Fibroblast of skin of scalp (primary cell): ENCODE data around the gene NETO1.
A peak's percentile ranks its signal among the peaks of the same experiment; 100 is the strongest.

Experiments
- DNase-seq: peaks from one replicate; pipeline ENCODE4 v3.0.0-alpha.2; 2013

The NETO1 gene

DNA sequence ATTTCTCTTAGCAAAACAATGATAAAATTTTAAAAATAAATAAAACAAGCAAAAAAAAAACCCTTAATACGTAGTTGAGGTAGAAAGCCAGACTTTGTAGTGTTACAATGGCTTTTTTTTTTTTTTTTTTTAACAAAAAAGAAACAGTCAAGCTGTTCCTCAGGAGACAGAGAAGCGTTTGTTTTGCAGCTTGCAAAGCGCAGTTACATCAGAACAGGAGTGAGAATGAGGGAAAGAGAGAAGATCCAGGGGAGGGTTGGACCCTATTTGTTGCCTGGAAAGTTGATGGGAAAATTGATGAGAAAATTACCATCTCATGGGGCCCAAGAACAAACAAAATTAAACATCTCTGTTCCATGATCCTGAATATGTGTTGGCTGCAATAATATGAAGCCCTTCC is 146.5 kb downstream of the NETO1 start:
- no peak for DNase-seq

DNA sequence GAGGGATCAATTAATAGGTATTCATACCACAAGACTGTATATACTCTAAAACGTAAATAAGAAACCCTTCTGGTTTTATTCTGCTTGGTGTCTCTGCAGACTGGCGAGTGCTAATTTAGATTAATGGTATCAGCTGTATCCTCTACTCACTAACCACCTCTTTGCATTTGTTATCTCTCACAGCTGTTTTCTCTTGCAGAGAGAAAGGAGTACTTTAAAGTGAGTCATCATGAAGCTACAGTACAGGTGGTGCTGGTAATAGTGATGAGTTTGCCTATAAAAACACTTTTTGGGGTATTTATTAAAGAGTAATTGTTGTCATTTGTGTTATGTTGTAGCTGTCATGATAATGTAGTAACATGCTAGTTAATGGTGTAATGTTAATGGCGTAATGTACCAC is 147.7 kb downstream of the NETO1 start:
- no peak for DNase-seq

DNA sequence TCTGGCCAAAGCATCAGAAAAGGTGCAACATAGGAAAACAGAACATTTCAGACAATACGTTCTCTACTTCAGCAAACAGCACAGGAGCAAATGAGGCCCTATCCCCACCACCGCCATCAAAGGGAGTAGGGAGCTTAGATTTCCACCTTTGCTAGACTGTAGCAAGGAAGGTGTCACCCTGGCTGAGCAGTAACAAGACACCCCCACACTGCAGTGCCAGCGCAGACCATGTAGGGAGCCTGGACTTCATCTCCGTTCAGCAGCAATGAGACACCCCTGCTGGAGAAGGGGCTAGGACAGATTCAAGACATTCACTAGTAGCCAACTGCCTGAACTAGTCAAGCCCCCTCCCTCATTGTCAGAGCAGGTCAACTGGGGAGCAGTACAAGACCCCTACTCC is 163.6 kb downstream of the NETO1 start:
- DNase-seq = no peak

DNA sequence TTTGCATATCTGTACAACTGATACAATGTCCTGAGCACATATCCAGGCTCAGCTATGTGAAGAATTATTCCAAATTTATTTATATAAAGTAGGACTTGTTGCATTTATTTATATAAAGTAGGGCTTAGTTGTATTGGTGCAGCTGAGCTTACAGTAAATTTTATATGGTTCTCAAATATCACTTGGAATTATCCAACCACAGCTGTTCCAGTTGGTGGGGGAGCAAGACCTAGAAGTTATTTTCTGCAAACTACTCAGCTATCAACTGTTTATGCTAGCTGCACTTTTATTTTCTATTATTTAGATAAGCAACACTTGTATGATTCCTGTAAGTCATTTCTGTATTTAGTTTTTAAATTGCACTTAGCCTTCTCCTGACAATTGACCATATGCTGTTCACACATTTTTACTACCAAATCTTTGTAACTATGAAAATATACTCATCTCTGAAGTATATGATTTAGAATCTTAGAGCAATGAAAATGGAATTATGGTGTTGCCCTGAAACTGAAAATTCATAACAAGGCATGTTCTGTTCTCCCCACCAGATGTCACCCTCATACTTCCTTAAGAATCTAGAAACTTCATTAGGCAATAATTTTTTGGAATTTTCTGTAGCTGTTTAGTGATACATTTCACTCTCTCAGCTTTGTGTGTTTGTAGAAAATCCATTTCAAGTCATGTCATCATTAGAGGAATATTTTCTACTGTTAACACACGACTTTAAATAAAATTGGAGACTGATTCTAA is 166.7 kb downstream of the NETO1 start:
- peak; percentile 1 for DNase-seq

DNA sequence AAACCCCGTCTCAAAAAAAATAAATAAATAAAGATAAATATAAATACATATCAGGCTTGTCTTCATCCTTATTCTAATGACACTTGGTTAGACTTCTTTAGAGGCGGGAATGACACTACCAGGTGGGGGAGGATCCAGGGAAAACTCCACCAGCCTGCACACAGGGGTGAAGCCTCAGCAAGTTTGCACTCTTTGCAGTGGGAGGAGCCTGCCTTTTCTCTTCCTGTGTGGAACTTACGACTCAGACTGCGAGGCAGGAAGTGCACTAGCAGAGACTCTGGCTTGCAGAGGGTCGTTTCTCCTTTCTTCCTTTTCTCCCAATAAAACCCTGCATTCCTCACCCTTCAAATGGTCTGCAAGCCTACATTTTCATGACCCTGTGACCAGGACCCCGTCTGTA is 170.1 kb downstream of the NETO1 start:
- DNase-seq = no peak

DNA sequence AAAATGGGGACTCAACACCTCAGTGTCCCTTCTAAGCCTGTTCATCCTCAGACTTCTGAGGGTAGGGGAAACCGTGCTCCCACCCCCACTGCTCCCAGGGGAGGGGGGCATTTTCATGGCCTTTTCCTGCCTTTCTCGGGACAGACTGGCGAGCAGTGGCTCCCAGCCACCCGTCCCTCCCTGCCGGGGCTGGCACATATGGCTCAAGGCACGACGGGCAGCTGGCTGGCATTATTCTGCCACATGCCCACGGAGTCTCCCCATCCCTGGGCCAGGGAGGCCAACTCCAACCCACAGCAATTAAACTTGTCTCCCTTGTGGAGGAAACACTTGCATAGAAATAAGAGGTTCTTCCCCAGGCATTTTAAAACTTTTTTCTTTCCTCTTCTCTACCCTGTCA is 175.2 kb downstream of the NETO1 start:
- DNase-seq = no peak
